COLO668 (cell line): ENCODE measurements around the gene BMAL1.
"Not testable (repeated sequence)": the region's sequence is repeated elsewhere in the genome, so short reads cannot be mapped to it uniquely, and the experiment has no call there.

Experiments
- DNase-seq: peaks from one replicate; lab custom pipeline; 2025; ENCODE audit not compliant: unreplicated experiment; lab: John Stamatoyannopoulos, UW

The BMAL1 gene

DNA sequence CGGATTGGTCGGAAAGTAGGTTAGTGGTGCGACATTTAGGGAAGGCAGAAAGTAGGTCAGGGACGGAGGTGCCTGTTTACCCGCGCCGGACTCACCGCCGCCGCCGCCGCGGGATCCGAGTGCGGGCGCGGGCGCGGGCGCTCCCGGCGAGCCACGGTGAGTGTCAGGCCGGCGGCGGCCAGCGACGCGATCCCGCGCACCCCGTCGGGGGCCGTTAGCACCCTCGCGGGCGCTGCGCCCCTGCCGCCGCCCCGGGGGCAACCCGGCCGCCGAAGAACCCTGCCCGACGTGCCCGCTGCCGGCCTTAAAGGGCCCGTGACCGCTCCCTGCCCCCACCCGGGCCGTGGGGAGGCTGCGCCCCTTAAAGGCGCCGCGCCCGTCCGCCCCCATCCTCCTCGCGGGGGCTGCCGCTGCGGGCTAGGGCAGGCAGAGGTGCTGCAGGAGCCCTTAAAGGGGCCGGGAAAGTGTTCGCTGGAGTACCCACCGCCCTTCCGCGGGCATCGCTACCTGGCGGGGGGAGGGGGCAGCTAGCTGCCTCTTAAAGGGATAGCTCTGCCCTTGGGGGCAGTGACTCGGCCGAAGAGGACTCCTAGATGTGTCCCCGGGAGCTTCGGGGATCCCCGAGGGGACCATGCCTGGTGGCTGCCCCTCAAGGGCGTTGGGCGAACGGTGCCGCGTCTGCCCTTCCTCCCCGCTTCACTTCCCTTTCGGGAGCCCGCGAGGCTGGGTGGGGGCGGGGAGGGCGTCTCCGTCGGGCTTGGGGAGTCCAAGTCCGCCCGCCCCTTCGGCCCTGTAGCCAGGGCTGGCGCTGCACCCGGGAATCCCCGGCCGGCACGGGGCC, at the start of gene BMAL1:
Gene BMAL1, plus strand, starts transcription at position 23 of the 841 bp plus-strand sequence. CDS start 76,519 bp downstream, outside the sequence.
- DNase-seq = peak; percentile 73

DNA sequence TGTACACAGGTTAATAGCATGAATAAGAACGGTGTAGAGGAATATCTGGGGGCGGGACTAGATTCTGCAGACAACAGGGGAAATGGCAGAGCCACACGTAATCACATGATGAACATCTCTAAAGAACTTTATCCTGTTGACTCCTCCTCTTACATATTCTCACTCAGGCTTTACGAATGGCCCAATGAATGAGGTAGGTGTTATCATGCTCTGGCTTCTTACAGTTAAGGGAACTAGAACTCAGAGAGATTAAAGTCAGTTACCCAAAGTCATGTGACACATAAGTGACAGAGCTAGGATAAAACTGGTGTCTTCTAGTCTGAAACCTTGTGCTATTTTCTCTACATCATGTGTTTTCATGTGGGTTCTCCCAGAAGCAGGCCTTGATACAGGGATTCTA, 49.0 kb upstream of the BMAL1 start:
- DNase-seq = no peak

DNA sequence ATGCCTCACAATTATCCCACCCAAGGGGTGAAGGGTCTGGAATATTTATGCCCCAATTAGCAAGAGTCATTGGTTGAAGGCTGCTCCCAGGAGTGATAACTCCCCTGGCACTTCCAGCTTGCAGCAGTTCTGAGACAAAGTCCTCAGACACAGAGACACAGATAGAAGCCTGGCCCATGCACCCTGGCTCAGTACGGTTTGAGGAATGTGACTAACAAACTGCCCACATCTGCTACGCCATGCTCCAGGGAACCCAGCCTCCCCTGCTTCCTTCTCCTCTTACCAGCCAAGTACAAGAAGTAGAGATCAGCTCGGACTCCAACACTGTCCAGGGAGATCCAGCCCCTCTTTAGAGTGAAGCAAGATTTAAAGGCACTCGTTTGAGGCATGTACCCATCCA, 48.5 kb upstream of the BMAL1 start:
- DNase-seq = no peak

DNA sequence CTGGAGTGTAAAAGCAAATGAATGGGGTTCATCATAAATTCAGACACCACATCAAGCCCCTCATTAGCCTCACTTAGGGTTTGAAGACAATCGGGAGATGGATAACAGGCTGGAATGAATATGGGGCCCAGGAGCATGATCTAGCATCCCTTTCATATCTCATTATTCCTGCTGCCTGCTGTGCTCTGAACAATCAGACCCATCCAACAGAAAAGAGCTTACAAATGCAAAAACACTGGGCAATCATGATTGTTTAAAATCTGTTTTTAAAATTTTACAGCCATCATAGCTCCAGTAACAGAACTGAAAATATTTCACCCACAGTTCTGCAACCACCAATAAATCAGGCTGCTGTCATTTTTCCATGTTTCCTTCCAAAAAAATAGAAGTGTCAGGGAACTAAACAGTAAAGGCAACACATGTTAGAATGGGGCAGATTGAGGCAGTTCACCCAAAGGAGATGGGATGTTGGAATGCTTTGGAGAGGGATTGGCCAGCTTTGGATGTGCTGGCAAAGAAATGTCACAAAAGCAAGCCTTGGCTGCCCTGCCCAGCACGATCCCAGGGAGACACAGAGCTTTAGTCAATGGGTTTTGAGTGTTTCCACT, 47.8 kb upstream of the BMAL1 start:
- no peak for DNase-seq

DNA sequence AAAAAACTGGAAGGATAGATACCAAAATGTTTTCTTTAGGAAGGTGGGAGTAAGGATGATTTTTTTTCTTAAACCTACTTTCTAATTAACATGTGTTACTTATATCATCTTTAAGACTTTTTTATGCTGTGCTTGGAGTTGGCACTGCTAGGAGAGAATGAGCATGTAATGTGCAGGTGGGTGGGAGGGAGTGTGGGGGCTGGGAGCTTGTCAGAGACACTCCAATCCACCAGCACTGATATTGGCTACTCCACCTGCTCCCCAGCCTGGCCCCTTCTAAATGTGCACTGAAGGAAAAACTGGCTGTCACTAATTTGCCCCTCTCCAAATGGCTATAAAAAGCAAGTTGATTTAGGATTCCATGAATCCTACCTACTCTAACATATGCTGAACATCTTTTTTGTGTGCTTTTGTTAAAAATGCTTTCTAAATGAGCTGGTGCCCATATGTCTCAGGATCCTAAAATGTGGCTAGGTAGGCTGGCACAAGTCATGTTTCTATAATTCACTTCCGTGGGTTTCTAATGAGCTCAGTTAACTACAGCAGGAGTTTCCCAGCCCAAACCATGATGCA, 44.3 kb upstream of the BMAL1 start:
- DNase-seq = no peak

DNA sequence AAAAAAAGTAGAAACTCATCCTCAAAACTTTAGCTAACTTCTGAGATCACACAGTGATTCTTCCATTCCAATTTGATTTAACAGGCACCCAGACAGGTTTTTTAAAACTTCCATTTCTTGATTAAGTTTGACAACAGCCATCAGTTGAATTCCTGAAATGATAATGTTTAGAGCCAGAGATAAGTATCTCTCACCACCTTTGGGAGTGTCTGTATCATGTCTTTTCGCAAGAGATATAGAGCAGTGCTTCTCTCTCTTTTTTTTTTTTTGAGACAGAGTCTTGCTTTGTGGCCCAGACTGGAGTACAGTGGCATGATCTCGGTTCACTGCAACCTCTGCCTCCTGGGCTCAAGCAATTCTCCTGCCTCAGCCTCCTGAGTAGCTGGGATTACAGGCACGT, 41.7 kb upstream of the BMAL1 start:
- no peak for DNase-seq

DNA sequence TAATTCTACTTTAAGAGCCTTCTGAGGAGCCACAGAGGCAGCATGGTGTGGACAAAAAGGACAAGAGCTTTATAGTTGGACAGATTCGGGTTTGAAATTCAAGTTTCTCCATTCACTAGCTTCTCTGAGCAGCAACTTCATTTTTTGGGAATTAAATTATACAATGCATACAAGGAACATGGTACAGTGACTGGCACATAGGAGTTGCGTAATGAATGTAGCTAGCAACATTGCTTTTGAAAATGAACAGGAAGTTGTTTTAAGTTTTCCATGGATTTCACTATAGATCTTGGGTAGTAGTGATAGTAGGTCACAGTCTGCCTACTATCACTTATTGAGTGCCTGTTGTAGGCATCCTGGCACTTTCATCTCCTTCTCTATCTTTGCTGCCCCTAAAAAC, 41.0 kb upstream of the BMAL1 start:
- DNase-seq = no peak

DNA sequence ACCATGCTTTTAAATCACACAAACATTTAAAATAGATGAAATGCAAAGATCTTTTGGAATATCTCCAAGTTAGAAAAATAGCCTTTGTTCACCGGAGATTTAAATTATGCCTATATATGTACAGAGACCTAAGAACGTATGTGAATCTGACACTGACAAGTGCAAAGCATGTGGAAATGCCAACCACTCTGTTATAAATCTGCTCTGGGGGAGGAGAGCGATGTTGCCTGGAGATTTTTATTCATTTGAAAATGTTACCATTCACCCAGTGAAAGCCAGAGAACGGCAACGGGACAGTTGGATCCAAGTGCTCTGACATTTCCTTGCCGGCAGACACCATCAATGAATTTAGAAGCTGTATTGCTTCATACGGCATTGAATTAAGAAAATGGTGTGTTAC, 39.8 kb upstream of the BMAL1 start:
- DNase-seq = no peak

DNA sequence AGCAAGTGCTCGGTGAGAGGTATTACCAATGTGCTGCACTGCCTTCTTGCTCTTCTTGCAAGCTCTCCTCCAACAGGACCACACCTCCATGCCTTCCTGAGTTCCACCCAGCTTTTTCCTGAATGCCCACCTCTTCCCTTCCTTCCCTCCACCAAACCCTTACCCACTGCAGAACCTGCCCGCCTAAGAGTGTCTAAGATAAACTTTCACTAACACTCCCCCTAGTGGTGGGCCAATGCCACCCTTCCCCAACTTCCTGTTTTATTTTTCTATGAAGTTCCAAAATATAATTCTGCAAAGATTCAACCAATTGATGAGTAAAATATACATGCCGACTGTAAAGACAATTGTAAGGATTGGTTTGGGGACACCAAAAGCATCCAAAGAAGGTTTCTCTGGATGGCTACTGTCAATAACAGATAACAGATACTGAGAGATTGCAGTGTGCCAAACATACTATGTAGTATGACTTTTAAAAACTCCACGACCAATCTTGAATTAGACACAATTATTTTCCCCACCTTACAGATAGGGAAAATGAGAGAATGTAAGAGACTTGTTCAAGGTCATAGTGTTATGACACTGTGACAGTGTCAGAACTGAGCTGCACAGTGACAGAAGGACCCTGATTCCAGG, 38.6 kb upstream of the BMAL1 start:
- peak; percentile 33 for DNase-seq

DNA sequence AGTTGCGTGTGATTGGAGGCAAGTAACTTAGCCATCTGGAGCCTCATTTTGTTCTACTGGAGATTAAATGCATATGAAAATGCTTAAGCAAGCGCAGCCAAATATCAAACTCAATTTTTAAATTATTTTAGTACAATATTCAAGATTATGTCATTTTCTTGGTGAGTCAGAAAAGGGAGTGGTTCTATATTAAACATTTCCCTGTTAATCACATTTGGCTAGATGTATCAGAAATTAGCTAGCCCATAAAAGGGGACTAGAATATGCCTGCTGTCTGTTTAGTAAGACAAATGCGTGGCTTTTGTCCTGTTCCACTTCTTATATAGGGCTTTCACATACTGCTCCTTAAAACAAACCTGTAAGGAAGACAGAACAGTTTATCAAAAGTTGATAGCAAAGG, 35.0 kb upstream of the BMAL1 start:
- DNase-seq = no peak

DNA sequence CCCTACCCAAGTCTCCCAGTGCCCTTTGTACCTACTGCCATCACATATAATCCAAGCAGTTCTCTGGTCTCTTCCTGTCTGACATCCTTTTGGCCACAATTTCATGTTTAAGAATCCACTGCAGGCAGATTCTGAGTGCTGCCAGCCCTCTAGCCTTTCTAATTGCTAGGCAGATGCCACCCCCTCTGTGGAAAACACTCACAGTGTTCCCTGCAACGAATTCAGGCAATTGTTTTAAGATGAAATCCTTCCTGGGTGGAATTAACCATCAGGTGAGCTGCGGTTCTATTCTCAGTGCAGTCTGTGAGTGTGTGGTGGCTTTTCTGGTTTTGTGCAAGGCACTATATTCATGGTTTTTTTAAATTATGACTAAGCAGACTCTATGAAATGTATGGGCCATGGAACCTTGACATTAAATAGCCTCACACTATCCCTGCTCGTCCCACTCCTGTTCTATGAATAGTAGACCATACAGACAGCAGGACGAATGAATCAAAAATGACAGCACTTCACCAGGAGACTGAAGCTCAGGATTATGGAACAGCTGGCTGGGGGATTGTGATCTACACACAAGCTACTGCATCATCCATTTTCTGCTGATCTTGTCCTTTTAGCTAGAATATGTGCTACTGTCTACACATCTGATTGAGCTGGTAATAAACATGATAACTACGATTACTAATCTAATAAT, 29.8 kb upstream of the BMAL1 start:
- no peak for DNase-seq

DNA sequence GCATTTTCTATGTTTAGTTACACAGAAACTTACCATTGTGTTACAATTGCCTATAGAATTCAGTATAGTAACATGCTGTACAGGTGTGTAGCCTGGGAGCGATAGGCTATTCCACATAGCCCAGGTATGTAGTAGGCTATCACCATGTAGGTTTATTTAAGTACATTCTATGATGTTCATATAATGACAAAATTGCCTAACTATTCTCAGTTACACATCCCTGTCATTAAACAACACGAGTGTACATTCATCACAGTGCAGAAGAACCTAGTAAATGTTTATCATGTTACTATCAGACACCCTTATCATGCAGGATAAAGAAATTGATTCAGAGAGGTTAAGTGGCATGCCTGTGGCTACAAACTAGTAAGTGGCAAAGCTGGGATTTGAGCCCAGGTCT, 28.4 kb upstream of the BMAL1 start:
- DNase-seq = no peak

DNA sequence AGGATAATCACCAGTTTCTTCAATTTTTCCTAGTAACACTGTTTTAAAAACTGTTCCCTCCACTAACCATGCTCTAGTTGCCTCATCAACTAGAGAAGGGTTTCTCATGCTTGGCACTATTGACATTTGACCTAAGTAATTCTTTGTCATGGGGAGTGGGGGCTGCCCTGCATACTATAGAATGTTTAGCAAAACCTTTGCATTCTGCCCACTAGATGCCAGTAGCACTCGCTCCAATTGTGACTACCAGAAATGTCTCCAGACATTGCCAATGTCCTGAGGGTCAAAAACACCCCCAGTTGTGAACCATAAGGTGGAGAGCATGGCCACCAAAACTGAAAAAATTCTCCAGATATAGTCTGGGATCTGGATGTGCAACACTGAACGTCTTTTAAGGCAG, 27.6 kb upstream of the BMAL1 start:
- DNase-seq = no peak

DNA sequence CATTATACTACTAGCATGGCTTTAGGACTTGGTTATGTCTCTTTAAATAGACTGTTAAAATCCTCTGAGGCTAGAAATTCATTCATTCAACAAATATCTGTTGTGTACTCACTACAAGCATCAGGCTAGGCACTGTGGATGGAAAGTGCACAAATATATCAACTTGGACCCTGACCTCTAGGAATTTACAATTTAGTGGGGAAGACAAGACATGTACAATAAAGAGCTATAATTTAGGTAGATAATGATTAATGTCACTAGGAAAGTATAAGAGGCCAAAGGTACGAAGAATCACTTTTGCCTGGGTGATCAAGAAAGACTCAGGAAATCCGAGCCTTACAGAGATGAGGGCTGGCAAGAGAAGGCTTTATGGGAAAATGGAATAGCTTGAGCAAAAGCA, 25.6 kb upstream of the BMAL1 start:
- DNase-seq = no peak

DNA sequence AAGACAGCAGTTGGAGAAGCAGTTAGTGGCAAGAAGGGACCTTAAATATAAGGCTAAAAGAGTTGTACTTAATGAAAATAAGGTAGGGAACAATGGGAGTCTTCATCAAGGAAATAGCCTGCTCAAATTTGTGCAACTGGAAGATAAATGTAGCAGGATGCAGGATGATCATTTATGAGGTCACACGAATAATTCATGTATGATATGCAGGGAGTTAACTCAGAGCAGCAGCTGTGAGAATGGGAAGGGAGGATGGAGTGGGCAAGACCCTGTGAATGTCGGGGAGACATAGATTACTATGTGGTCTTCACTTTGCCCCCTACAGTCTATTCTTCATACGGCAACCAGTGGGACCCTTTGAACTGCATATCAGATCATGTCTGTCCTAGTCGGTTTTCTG, 25.2 kb upstream of the BMAL1 start:
- DNase-seq = no peak

DNA sequence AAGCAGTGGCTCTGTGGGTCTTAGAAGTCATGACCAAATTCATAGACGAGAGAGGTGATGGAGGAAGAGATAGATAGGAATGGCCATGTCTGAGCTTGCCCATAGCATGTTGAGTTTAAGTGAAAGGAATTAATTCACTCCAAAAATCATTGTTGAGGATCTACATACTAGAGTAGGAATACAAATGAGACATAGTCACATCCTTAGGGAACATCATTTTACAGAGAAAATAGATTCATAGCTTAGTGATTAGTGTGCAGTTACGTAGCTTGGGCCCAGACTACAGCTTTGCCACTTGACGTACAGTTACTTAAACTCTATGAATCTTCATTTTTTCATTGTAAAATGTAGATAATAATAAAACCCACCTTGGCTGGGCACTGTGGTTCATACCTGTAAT, 21.4 kb upstream of the BMAL1 start:
- no peak for DNase-seq

DNA sequence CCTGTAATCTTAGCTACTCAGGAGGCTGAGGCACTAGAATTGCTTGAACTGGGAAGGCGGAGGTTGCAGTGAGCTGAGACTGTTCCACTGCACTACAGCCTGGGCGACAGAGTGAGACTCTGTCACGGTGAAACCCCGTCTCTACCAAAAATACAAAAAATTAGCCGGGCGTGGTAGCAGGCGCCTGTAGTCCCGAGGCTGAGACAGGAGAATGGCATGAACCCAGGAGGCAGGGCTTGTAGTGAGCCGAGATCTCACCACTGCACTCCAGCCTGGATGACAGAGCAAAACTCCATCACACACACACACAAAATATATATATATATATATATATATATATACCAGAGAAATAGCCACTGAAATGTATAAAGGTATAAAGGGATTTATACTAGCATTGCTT, 19.5 kb upstream of the BMAL1 start:
- DNase-seq = not testable (repeated sequence)

DNA sequence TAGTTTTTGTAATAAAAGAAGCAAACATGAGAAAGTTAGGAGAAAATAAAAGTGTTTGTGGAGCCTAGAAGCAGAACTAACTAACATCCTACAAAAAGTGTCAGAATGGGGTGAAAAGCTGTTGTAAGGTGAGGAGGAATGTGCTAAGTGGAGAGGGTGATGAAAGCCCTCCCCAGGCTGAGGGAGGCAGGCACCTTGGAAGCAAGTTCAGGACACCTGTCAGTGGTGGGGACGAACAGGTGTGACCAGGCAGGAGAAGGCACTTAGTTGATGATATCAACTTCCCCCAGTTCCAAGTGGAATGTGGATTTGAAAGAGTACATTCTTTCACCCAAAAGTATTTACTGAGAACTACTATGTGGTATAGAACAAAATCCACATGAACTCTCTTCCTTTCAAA, 18.7 kb upstream of the BMAL1 start:
- DNase-seq = no peak

DNA sequence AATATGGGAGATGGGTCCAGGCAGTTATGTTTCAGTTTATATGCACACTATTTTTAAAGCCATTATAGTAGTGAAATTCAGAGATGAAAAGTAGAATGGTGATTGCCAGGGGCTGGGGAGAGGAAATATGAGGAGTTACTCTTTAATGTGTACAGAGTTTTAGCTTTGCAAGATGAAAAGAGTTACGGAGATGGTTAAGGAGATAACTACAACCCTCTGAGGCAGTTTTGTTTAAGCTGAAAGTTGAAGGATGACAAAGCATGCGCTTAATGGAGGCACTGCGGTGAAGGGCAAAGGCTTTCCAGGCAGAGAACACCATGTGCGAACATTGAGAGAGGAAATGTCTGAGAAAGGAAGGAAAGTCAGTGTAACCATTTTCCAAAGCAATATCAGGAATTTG, 18.2 kb upstream of the BMAL1 start:
- DNase-seq = no peak

DNA sequence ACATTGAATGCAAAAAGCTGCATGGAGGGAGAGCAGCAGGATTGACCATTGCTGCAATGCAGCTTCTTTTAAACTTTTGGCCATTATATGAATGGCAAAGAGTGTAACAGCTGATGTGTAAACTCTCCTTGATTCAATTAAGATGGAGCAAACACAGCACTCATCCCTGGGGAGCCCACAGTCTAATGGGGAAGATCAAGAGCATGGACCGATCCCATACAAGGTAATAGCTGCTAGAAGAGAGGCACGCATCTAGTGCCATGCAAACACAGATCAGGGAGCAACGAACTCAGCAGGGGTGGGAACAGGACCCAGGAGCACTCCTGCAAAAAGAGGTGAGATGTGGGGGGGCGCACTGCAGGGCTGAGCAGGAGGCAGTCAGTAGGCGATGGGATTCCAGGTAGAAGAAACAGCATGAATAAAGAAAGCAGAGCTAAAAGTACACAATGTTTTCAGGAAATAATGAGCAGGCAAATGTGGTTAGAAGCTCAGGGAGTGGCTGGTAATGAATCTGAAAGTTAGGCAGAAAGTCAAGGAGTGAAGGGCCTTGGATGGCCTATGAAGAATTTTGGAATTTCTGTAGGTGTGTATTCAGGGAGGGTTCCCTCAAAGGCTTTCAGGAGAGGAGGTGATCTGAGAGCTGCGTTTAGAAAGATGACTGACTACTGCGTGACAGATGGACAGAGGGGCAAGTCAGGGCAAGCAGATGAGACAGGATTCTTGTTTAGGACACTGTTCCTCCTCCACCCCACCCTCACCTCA, 17.2 kb upstream of the BMAL1 start:
- no peak for DNase-seq
